ENCODE results near the gene PRDM2. TPM values are rescaled to one million over a fixed set of nuclear protein-coding genes. Genes with fewer than 3 reads are reported as not detected.

The PRDM2 gene
- total and polyA plus RNA-seq, 10 donors: 12.0 to 75.7 (median 57.4) TPM

DNA sequence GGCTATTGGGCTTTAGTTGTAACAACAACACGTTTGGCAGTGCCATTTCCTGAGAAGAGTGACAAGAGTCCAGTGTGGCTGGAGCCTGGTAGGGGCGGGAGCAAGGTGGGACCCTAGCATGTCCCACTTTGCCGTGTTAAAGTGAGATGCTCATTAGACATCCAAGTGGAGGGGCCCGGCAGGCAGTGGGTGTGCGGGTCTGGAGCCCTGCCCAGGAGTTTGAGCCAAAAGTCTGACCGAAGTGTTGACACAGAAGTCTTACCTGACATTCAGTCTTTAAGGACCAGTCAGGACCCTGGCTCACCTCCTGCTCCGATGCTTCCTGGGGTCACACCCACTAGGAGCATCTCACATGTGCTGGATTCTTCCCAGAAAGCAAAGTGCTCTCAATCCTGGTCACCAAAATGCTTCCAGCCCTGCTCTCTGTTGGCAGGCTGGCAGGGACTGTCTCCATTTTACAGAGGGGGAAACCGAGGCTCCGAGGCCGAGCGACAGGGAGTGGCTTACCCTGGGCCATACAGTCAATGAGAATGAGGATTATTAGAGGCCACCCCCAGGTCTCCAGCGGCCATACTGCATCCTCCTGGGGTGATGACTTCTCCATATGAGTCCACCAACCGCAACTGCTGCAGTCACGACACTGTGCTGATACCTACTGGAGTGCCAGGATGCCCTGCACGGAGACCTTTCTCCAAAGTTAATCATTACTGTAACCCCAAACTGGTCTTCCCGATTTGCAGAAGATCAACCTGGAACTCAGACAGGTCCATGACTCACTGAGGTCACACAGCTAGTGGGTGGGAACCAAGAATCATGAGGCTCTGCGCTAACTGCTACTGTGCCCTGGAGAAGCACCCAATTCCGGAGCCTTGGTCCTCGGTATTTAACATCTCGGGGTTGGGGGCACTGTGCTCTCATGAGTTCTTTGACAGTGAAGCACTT is 112.7 kb downstream of the PRDM2 start:
- Histone ChIP-seq H3K27me3 (replicated peaks in 1 of 7) (peaks cover 0 to 21% (median 0%) of the 10 kb centered on the region in 7 donors), H3K27ac (no peak overlapping the region), H3K4me3 (no peak overlapping the region), H3K36me3 (peaks cover 0 to 60% (median 8%) of the 10 kb centered on the region in 6 donors), H3K9me3 (no peaks in the 10 kb centered on the region), H3K4me1 (peaks cover 0 to 13% (median 5%) of the 10 kb centered on the region in 6 donors)
- DNase-seq: no peak
- TF ChIP-seq, protein P1, sequence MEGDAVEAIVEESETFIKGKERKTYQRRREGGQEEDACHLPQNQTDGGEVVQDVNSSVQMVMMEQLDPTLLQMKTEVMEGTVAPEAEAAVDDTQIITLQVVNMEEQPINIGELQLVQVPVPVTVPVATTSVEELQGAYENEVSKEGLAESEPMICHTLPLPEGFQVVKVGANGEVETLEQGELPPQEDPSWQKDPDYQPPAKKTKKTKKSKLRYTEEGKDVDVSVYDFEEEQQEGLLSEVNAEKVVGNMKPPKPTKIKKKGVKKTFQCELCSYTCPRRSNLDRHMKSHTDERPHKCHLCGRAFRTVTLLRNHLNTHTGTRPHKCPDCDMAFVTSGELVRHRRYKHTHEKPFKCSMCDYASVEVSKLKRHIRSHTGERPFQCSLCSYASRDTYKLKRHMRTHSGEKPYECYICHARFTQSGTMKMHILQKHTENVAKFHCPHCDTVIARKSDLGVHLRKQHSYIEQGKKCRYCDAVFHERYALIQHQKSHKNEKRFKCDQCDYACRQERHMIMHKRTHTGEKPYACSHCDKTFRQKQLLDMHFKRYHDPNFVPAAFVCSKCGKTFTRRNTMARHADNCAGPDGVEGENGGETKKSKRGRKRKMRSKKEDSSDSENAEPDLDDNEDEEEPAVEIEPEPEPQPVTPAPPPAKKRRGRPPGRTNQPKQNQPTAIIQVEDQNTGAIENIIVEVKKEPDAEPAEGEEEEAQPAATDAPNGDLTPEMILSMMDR (IDR thresholded peaks at IDR 0.05 in 8 of 11, conservative IDR thresholded peaks at IDR 0.05 in 3 of 11): no peak
- no peak for TF ChIP-seq POLR2A (IDR thresholded peaks at IDR 0.05)
- TF ChIP-seq POLR2AphosphoS5 (IDR thresholded peaks at IDR 0.05): no peak
- intact Hi-C loops (cut with DNase I; ENCODE audit: low total_unique reads): loop anchor here (5.0 kb wide), 1 partner anchor 150 kb away; no protein-coding TSS in a partner anchor
- WGBS, 5 donors: 89 to 91% (median 90%) methylated on average over 19 to 20 of the region's 20 CpGs

DNA sequence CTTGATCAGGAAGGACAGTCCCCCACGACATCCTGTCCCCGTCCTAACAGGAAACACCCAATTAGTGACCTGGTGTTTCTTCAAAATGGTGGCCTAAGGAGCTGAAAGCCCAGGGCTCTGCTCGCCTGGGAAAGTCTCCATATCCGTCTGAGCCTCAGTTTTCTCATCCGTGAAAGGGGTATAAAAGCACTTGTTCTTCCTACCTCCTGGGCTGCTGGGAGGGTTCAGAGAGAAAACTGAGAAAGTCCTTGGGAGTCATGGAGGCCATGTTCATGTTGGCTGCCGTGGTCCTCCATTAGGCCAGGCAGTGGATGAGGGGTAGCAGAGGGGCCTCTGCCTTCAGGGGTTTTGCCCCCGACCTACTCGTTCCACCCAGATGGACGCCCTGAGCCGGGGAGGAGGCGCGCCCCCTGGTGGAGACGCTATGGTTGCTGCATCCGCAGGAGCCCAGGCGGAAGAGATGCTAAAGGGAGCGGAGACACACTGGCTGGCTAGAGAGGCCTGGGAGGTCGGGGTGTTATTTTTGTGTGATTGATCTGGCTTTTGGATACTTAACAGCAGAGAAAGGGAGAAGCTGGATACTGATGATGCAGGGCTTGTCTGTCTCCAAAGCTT is 113.5 kb downstream of the PRDM2 start:
- TF ChIP-seq, protein P1 (IDR thresholded peaks at IDR 0.05 in 8 of 11, conservative IDR thresholded peaks at IDR 0.05 in 3 of 11): peak; percentile 15 to 77 (median 60)
- TF ChIP-seq POLR2AphosphoS5 (IDR thresholded peaks at IDR 0.05) (peak in 1 of 3 donors; percentile 43), POLR2A (IDR thresholded peaks at IDR 0.05) (no peak)
- no peak overlapping the region for H3K4me3 ChIP-seq
- H3K36me3 ChIP-seq: peaks cover 0 to 59% (median 8%) of the 10 kb centered on the region in 6 donors
- peaks cover 0 to 13% (median 5%) of the 10 kb centered on the region in 6 donors for H3K4me1 ChIP-seq
- intact Hi-C loops (cut with DNase I; ENCODE audit: low total_unique reads): loop anchor here (5.0 kb wide), 1 partner anchor 151 kb away; no protein-coding TSS in a partner anchor
- H3K9me3 ChIP-seq: no peaks in the 10 kb centered on the region
- DNase-seq: peak; percentile 87
- H3K27me3 ChIP-seq (replicated peaks in 1 of 7): peaks cover 0 to 21% (median 0%) of the 10 kb centered on the region in 7 donors
- WGBS, 5 donors: 49 to 61% (median 53%) methylated on average over 17 of the region's 17 CpGs
- no peak overlapping the region for H3K27ac ChIP-seq

DNA sequence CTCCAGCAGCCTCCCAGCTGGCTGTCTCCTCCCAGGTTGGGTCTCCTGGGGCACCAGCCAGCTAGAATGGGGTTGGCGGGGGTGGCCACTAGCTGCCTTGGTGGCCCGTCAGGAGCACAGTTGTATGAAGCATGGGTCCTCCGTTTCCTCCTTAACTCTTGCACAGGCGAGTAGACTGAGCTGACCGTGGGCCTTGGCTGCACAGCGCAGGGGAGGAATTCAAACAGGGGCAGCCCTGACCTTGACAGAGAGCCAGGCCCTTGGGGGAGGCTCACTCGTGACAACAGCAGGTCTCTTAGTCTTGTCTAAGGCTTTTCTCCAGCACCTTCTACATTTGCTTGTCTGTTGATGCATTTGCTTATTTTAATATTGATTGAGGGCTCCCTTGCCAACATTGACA is 114.1 kb downstream of the PRDM2 start:
- Histone ChIP-seq H3K27ac (no peak overlapping the region), H3K27me3 (replicated peaks in 1 of 7) (peaks cover 0 to 21% (median 0%) of the 10 kb centered on the region in 7 donors), H3K4me1 (peaks cover 0 to 13% (median 5%) of the 10 kb centered on the region in 6 donors), H3K4me3 (no peak overlapping the region), H3K36me3 (peaks cover 0 to 59% (median 8%) of the 10 kb centered on the region in 6 donors), H3K9me3 (no peaks in the 10 kb centered on the region)
- no peak for TF ChIP-seq POLR2A (IDR thresholded peaks at IDR 0.05)
- TF ChIP-seq POLR2AphosphoS5 (IDR thresholded peaks at IDR 0.05): no peak
- TF ChIP-seq, protein P1 (IDR thresholded peaks at IDR 0.05 in 8 of 11, conservative IDR thresholded peaks at IDR 0.05 in 3 of 11): no peak
- intact Hi-C loops (cut with DNase I; ENCODE audit: low total_unique reads): loop anchor here (5.0 kb wide), 1 partner anchor 152 kb away; no protein-coding TSS in a partner anchor
- 83 to 92% (median 88%) methylated on average over 7 of the region's 7 CpGs for WGBS, 5 donors
- DNase-seq: no peak

Measured in spleen (tissue), 11 donors.